Hematopoietic multipotent progenitor cell treated with erythropoietin and hydrocortisone succinate and interleukin-3 and kit ligand, for 17 days (in vitro differentiated cells): ENCODE results near the gene TOR1A.
A peak's percentile ranks its signal among the peaks of the same experiment; 100 is the strongest.
"Not testable (repeated sequence)": the region's sequence is repeated elsewhere in the genome, so short reads cannot be mapped to it uniquely, and the experiment has no call there.

Source experiments
- DNase-seq: peaks from one replicate; pipeline ENCODE4 v3.0.0-alpha.2; 2015; ENCODE audit warnings: low spot score

The TOR1A gene

GRCh38 chr9:129781131-129781530, 42.8 kb downstream of the TOR1A start:
- DNase-seq = no peak

GRCh38 chr9:129779560-129780190, 44.3 kb downstream of the TOR1A start:
- no peak for DNase-seq

GRCh38 chr9:129778469-129778868, 45.5 kb downstream of the TOR1A start:
- no peak for DNase-seq

- DNase-seq = no peak
These were observed 46.2 kb downstream of the TOR1A start for GRCh38 chr9:129777769-129778130.

GRCh38 chr9:129776938-129777768, 46.8 kb downstream of the TOR1A start:
- DNase-seq = no peak

GRCh38 chr9:129776566-129776937, 47.4 kb downstream of the TOR1A start:
- DNase-seq = no peak

GRCh38 chr9:129776096-129776495, 47.8 kb downstream of the TOR1A start:
- DNase-seq = not testable (repeated sequence)

- no peak for DNase-seq
These were observed 48.5 kb downstream of the TOR1A start for GRCh38 chr9:129775448-129775798.

- DNase-seq = no peak
These were observed 49.0 kb downstream of the TOR1A start for GRCh38 chr9:129774791-129775447.

GRCh38 chr9:129773262-129774048, 50.5 kb downstream of the TOR1A start:
- no peak for DNase-seq

GRCh38 chr9:129770741-129771140, 53.2 kb downstream of the TOR1A start:
- no peak for DNase-seq

- peak; percentile 52 for DNase-seq
These were observed 54.3 kb downstream of the TOR1A start for GRCh38 chr9:129769669-129770068.

GRCh38 chr9:129768486-129768885, 55.5 kb downstream of the TOR1A start:
- no peak for DNase-seq

- no peak for DNase-seq
These were observed 58.1 kb downstream of the TOR1A start for GRCh38 chr9:129765764-129766317.

- DNase-seq = no peak
These were observed 60.7 kb downstream of the TOR1A start for GRCh38 chr9:129762985-129763926.
